NCI-H1092 treated with DMSO at 0.1 percent for 48 hours (cell line): Measurements from ENCODE around the gene RRAGB.
"Not testable (repeated sequence)": the region's sequence is repeated elsewhere in the genome, so short reads cannot be mapped to it uniquely, and the experiment has no call there.

Experiments used
- DNase-seq: peaks from one replicate; lab custom pipeline; 2025; lab: John Stamatoyannopoulos, UW

The RRAGB gene

GRCh38 chrX:55774419-55774818, 56.9 kb downstream of the RRAGB start:
- DNase-seq, result not testable (repeated sequence)

DNA sequence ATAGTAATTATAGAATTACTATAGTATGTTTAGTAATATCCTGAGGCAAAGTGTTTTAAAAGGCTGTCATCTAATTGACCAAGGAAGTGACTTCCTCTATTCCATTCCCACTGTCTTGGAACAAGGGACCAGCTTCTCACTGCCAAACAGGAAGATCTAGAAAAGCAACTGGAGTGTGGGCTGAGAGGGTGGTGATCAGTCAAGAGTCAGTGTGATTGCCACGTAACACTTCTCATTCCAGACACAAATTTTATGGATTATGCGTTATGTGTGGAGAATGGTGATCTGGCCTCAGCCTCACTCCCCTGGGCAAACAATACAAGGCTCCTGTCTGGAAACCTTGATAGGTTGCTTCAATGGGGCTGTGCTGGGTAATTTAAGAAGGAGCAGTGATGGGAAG, 60.0 kb downstream of the RRAGB start:
- DNase-seq, result no peak

GRCh38 chrX:55778322-55778721, 60.8 kb downstream of the RRAGB start:
- DNase-seq, result no peak

- no peak for DNase-seq
Observed at GRCh38 chrX:55783723-55784122, 66.2 kb downstream of the RRAGB start.

DNA sequence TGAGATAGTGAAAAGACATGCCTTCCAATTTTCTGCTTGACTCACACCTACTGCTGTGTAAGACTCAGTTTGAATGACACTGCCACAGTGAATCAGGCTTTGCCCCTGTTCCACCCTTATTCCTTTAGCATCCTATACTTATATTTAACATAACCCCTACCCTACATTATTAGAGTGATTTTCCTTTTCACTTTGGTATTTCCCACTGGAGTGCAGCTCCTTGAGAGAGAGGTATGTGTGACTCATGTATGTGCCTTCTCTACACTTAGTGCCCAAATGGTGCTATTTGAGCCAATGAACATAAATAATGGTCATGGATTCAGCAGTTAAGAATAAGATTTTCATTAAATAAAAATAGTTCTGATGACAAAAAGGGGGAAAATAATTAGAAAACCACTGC, 69.5 kb downstream of the RRAGB start:
- no peak for DNase-seq

GRCh38 chrX:55787727-55788126, 70.2 kb downstream of the RRAGB start:
- DNase-seq, result no peak

GRCh38 chrX:55794405-55794804, 76.9 kb downstream of the RRAGB start:
- DNase-seq, result no peak

GRCh38 chrX:55796496-55796895, 78.9 kb downstream of the RRAGB start:
- no peak for DNase-seq

DNA sequence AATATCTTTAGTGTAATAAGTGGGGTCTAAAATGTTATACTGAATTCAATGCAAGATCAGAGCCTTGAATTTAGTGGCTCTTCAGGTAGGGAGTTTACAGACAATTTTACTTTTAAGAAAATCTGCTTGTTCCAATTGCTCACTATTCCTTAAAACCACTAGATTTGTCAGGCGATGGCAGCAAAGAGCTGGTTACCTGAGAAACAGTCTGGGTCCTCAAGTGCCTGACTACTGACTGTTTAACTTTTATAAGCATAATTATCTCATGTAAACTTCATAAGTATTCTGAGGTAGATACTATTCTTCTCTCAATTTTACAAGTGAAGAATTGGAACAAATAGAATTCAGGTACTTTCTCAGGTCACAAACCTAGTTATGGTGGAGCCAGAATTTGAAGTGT, 84.3 kb downstream of the RRAGB start:
- no peak for DNase-seq
